Fibroblast of skin of scalp (primary cell): ENCODE measurements around the gene CFLAR.
A peak's percentile ranks its signal among the peaks of the same experiment; 100 is the strongest.
"Not testable (repeated sequence)": the region's sequence is repeated elsewhere in the genome, so short reads cannot be mapped to it uniquely, and the experiment has no call there.

Experiments
- DNase-seq: peaks from one replicate; pipeline ENCODE4 v3.0.0-alpha.2; 2013

Gene CFLAR

GRCh38 chr2:201183365-201183727 is 67.4 kb downstream of the CFLAR start:
- no peak for DNase-seq

DNA sequence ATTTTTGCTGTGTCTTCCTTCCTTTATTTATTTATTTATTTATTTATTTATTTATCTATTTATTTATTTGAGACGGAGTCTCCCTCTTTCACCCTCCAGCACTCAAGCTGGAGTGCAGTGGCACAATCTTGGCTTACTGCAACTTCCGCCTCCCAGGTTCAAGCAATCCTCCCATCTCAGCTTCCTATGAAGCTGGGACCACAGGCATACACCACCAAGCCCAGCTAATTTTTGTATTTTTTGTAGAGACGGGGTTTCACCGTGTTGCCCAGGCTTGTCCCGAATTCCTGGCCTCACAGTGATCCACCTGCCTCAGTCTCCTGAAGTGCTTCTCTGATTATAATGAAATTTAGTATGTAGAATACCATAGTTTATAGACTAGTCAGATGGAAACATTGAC is 67.9 kb downstream of the CFLAR start:
- not testable (repeated sequence) for DNase-seq

DNA sequence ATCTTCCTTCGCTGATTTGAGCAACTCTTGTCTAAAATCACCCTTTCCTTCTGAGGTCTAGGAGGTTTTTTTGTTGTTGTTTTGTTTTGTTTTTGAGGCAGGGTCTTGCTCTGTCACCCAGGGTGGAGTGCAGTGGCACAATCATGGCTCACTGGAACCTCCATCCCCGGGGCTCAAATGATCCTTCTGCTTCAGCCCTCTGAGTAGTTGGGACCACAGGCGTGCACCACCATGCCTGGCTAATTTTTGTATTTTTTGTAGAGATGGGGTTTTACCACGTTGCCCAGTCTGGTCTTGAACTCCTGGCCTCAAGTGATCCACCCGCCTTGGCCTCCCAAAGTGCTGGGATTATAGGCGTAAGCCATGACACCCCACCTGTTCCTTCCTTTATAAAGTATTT is 68.3 kb downstream of the CFLAR start:
- not testable (repeated sequence) for DNase-seq

DNA sequence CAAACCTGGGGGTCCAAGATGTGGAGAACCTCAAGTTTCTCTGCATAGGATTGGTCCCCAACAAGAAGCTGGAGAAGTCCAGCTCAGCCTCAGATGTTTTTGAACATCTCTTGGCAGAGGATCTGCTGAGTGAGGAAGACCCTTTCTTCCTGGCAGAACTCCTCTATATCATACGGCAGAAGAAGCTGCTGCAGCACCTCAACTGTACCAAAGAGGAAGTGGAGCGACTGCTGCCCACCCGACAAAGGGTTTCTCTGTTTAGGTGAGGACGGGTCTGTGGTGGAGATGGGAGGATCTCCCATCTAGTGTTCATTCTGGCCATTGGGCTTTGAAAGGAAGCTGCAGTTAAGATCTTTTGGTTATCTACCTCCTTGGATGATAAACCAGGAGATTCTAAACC is 69.9 kb downstream of the CFLAR start:
- no peak for DNase-seq

- no peak for DNase-seq
Measured at GRCh38 chr2:201186982-201187381, 71.0 kb downstream of the CFLAR start.

DNA sequence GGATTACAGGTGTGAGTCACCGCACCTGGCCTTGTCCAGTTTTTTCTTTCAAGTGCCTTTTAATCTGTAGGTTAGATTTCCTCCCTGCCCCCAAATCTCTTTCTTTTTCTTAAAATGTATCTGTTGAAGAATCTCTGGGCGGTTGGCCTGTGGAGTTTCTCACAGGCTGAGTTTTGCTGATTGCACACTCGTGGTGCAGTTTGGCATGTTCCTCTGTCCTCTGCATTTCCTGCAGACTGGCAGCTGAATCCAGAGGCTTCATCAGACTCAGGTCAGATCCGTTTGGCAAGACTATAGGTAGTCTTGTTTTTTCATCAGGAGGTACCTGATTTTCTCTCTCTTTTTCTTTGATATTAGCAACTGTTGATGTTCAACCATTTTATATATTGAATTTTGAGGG is 72.5 kb downstream of the CFLAR start:
- DNase-seq, result no peak

- DNase-seq, result no peak
Measured at GRCh38 chr2:201191132-201191875, 75.3 kb downstream of the CFLAR start.

DNA sequence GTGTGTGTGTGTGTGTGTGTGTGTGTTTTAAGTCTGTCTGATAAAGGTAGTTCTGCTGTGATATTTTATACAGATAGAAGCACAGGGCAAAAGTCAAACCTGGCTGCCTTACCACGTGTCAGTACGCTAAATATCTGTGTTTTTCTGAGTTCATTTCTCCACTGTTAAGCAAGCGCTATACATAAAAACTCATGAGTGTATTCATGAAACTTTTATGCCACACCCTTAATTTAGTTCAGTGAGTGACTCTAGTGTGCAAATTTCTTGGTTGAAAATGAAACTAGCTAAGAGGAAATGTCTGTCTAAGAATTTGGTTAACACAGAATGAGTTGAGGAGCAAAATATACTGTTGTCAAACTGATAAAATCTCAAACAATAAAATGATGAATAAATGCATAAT is 78.1 kb downstream of the CFLAR start:
- DNase-seq, result no peak

- DNase-seq, result no peak
Measured at GRCh38 chr2:201195331-201195730, 79.4 kb downstream of the CFLAR start.

- no peak for DNase-seq
Measured at GRCh38 chr2:201196003-201196402, 80.0 kb downstream of the CFLAR start.

DNA sequence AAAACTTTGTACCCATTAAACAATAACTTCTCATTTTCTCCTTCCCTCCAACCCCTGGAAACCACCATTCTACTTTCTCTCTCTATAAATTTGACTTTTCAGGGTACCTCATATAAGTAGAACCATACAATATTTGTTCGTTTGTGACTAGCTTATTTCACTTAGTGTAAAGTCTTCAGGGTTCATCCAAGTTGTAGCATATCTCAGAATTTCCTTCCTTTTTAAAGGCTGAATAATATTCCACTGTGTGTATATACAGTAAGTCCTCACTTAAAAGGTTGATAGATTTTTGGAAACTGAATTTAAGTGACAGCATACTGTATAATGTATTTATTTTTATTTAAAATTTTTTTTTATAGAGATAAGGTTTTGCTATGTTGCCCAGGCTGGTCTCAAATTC is 80.8 kb downstream of the CFLAR start:
- DNase-seq, result no peak

GRCh38 chr2:201197781-201198180 is 81.8 kb downstream of the CFLAR start:
- no peak for DNase-seq

DNA sequence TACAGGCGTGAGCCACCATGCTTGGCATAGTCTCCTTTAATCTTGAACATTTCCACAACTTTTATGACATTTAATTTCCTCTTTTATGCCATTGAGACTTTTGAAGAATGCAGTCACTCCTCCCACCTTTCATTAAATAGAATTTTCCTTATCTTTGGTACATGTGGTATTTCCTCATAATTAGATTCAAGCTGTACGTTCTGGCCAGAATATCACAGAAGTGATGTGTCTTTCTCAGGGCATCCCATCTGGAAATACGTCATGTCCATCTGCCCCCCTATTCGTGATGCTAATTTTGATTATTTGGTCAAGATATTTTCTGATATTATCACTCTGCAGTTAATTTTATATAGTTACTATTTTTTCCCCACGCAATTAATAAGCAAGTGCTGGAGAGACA is 83.9 kb downstream of the CFLAR start:
- DNase-seq, result no peak

GRCh38 chr2:201200345-201200744 is 84.4 kb downstream of the CFLAR start:
- no peak for DNase-seq

- DNase-seq, result no peak
Measured at GRCh38 chr2:201201371-201201770, 85.4 kb downstream of the CFLAR start.

GRCh38 chr2:201203916-201204654 is 88.1 kb downstream of the CFLAR start:
- DNase-seq, result peak; percentile 86

- no peak for DNase-seq
Measured at GRCh38 chr2:201204655-201205514, 88.9 kb downstream of the CFLAR start.

- peak; percentile 67 for DNase-seq
Measured at GRCh38 chr2:201205515-201205849, 89.5 kb downstream of the CFLAR start.

DNA sequence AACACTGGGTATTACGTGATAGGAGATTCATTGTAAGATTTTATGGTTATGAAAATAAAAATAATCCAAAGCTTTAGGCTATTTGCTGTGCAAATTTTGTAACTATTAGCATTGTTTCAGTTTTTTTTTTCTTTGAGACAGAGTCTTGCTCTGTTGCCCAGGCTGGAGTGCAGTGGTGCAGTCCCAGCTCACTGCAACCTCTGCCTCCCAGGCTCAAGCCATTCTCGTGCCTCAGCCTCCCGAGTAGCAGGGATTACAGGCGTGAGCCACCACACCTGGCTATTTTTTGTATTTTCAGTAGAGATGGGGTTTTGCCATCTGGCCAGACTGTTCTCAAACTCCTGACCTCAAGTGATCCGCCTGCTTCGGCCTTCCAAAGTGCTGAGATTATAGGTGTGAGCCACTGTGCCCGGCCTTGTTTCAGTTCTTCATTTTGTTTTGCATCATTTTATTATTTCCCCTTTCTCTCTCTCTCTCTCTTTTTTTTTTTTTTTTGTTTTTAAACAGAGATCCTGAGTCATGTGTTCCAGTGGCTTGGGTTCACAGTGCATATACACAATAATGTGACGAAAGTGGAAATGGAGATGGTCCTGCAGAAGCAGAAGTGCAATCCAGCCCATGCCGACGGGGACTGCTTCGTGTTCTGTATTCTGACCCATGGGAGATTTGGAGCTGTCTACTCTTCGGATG is 92.7 kb downstream of the CFLAR start:
- DNase-seq, result no peak

DNA sequence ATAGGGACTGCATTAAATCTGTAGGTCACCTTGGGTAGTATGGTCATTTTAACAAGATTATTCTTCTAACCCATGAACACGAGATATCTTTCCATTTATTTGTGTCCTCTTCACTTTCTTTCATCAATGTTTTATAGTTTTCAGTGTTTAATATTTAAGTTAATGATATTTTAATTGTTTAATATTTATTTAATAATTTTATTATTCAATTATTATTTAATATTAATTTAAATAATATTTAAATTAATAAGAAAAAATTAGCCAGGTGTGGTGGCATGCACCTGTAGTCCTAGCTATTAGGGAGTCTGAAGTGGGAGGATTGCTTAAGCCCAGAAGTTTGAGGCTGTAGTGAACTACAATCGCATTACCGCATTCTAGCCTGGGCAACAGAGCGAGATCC is 100.0 kb downstream of the CFLAR start:
- DNase-seq, result no peak

GRCh38 chr2:201216918-201217317 is 101.0 kb downstream of the CFLAR start:
- no peak for DNase-seq

DNA sequence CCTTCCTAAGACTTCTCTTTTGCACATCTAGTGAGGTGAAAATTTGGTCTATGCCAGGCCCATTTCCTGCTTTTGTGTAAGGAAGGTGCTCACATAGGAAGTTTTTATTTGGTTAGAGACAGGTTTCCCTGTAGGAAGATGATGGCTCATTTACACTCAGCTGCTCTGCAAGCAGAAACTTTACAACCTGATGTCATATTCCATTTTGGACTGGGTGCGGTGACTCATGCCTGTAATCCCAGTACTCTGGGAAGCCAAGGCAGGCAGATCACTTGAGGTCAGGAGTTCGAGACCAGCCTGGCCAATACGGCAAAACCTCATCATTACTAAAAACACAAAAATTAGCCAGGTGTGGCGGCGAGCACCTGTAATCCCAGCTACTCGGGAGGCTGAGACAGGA is 102.8 kb downstream of the CFLAR start:
- no peak for DNase-seq
